GM11168 (cell line): ENCODE measurements around the gene GTF2I.
"Not testable (repeated sequence)": the region's sequence is repeated elsewhere in the genome, so short reads cannot be mapped to it uniquely, and the experiment has no call there.

Experiments
- in situ Hi-C: fragments of 300-500 bp; cut with MboI; formaldehyde crosslinking; loops from one replicate; pipeline ENCODE4 v1.12.0; 2022; ENCODE audit warnings: low sequenced_read_pairs; ENCODE audit not compliant: unreplicated experiment

GTF2I gene

DNA sequence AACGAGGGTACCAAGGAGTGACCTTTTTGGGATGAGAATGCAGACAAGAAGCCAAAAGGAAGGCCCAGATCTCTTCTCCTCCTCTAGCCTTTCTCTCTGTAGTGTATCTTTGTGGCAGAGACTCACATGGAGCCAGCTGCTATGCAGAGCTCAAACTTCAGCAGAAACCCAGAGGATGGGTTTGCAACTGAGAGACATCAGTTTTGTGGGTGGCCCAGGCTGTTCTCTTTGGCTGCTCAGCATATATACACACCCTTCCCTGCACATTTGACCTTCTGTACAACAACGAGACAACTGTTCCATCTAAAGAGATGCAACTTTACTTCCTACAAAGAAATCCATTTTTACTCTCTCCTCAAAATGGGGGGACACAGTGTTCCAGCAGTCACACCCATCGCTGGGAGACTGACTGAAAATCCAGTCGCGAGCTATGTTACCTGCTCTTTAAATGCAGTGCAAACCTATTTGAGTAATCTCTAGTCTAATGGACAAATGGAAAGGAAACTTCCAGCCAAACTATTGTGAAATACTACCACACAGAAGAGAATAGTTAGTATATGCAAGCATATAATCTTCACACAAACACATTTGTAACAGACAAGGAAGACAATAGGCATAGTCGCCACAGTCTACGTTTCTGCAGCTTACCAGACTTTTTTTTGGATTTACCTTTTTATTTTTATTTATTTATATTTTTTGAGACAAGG, 51.2 kb downstream of the GTF2I start:
- in situ Hi-C loops = loop anchor here (25.0 kb wide), 3 partner anchors 154 to 1521 kb away; partner anchors contain the start of gene GTF2IRD2

DNA sequence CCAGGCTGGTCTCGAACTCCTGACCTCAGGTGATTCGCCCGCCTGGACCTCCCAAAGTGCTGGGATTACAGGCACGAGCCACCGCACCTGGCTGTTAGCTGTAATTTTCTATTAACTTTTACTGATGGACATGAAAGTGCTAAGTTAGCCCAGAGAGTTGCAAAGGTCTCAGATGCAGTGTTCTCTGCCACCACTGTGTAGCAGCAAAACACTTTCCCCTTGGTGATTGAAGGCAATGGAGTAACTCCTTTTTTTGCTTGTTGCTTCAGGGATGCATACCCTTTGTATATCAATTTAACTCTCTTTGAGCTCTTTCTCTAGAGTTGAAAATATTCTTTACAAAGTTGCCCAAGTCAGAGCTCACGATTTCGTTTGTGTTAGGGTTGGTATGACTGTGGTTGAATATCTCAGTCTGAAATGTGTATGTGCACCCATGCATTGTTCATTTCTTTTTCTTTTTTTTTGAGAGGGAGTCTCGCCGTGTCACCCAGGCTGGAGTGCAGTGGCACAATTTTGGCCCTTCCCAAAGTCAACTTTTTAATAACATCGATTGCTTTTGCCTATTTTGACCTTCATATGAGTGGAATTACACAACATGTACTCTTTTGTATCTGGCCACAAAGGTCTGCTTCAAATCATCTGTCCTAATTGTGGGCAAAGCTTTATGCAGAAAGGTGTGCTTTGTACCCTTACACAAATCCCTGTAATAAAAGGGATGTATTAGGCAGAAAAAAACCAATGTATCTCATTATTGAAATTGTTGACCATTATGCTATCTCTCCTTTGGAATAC, 52.6 kb downstream of the GTF2I start:
- in situ Hi-C loops = loop anchor here (25.0 kb wide), 3 partner anchors 152 to 1523 kb away; partner anchors contain the start of gene GTF2IRD2

GRCh38 chr7:74713567-74713966, 56.0 kb downstream of the GTF2I start:
- in situ Hi-C loops = loop anchor here (25.0 kb wide), 3 partner anchors 149 to 1526 kb away; partner anchors contain the start of gene GTF2IRD2

GRCh38 chr7:74717889-74718288, 60.4 kb downstream of the GTF2I start:
- in situ Hi-C loops = loop anchor here (25.0 kb wide), 3 partner anchors 144 to 1531 kb away; partner anchors contain the start of gene GTF2IRD2

GRCh38 chr7:74718336-74718735, 60.8 kb downstream of the GTF2I start:
- in situ Hi-C loops = loop anchor here (25.0 kb wide), 3 partner anchors 144 to 1531 kb away; partner anchors contain the start of gene GTF2IRD2

DNA sequence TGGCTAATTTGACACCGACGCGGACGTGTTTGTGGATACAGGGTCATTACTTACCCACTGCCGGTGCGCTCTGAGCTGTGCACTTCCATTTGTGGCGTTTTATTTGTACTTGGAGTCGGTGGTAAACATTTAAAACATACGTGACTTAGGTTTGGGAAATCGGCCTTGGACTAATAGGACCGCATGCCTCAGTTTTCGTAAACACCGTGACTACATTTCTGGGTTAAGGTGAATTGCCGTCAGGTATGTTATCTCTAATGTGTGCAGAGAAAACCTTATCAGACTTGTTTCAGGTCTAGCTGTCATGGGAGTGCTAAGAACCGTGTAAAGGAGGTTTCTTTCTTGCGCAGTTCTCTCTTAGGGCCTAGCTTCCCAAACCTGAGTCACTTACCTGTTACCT, 64.6 kb downstream of the GTF2I start:
- in situ Hi-C loops = loop anchor here (25.0 kb wide), 3 partner anchors 140 to 1535 kb away; partner anchors contain the start of gene GTF2IRD2

DNA sequence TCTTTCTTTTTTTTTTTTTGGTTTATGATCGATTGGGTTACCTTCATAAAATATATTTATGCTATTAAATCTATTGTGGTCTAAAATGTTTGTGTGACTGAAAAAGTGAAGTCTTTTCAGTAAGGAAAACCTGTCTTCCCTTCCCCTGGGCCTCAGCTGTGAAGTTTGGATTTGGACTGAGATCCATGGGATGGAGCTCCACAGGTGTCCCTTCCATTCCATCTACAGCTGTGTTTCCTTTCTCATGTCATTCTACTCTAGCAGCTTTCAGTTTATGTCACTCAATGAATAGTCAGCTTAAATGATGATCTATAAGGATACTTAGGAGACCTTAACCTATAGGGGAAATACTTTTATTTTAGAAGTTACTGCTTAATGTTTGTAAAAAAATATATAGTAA, 68.3 kb downstream of the GTF2I start:
- in situ Hi-C loops = no loop called here

- in situ Hi-C loops = no loop called here
Measured at GRCh38 chr7:74726309-74727101, 69.0 kb downstream of the GTF2I start.

DNA sequence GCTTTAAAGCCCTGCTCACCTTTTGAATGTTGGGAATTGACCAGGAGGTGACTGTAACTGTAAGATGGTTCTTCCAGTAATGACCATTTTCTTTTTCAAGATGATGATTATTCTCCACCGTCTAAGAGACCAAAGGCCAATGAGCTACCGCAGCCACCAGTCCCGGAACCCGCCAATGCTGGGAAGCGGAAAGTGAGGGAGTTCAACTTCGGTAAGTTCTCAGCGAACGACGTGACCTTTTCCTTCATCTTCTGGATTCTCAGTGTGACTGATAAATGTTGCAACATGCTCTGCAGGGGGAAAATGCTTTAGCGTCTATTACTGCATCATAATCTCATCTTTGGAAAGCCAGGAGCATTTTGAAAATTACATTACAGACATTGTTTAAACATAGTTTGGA, 71.2 kb downstream of the GTF2I start:
- in situ Hi-C loops = not testable (repeated sequence)

GRCh38 chr7:74730186-74730585, 72.7 kb downstream of the GTF2I start:
- in situ Hi-C loops = not testable (repeated sequence)

- in situ Hi-C loops = not testable (repeated sequence)
Measured at GRCh38 chr7:74739974-74740703, 82.6 kb downstream of the GTF2I start.

GRCh38 chr7:74743936-74744557, 86.5 kb downstream of the GTF2I start:
- in situ Hi-C loops = not testable (repeated sequence)

DNA sequence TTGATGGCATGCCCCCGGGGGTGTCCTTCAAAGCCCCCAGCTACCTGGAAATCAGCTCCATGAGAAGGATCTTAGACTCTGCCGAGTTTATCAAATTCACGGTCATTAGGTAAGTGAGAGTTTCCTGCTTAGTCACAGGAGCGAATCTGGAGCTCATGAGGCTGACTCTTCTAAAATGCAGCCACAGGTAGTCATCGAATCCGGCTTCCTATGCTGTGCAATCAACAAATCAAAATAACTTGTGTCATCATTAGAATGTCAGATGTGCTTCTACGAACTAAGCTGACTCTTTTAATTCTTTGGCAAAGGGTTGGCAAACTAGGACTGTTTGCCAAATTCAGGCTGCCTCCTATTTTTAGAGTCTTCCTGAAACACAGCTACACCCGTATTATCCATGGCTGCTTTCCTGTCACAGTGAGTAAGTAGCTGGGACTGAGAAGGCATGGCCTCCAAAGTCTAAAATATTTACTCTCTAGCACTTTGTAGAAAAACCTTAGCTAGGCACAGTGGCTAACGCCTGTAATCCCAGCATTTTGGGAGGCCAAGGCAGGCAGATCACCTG, 96.5 kb downstream of the GTF2I start:
- in situ Hi-C loops = not testable (repeated sequence)

DNA sequence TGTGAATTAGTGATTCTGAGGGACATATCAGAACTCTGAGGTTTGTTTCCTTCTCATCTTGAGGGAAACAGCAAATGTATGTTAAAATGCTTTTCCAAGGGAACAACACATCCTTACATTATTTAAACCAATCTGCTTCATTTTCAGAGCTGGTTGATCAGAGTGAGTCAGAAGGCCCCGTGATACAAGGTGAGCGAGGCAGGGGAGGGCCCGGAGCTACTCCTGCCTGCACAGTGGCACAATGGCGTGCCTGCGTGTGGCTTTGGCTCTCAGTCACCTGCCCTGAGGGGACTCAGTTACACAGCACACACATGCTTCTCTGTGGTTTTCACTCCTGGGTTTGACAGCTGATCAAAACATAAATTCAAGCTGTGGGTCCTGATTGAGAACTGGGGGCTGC, 99.2 kb downstream of the GTF2I start:
- in situ Hi-C loops = not testable (repeated sequence)

GRCh38 chr7:74758268-74758667, 100.8 kb downstream of the GTF2I start:
- in situ Hi-C loops = not testable (repeated sequence)

DNA sequence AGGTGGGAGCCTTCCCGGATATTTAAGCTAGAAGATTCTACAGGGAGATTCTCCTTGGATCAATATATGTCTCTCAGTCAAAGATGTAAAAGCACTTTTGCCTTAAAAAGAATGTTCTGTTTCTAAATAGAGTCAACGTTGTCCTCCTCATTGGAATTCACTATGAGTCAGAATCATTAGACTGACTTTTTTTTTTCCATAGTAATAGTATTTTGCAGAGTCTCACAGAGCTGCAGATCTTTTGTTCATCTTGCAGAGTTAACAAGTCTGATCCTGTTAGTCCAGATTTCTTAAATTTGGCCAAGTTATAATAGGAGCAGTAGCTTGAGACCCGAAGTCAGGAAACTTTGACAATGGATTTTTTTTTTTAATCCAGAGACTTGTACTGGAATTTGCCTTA, 101.5 kb downstream of the GTF2I start:
- in situ Hi-C loops = not testable (repeated sequence)

DNA sequence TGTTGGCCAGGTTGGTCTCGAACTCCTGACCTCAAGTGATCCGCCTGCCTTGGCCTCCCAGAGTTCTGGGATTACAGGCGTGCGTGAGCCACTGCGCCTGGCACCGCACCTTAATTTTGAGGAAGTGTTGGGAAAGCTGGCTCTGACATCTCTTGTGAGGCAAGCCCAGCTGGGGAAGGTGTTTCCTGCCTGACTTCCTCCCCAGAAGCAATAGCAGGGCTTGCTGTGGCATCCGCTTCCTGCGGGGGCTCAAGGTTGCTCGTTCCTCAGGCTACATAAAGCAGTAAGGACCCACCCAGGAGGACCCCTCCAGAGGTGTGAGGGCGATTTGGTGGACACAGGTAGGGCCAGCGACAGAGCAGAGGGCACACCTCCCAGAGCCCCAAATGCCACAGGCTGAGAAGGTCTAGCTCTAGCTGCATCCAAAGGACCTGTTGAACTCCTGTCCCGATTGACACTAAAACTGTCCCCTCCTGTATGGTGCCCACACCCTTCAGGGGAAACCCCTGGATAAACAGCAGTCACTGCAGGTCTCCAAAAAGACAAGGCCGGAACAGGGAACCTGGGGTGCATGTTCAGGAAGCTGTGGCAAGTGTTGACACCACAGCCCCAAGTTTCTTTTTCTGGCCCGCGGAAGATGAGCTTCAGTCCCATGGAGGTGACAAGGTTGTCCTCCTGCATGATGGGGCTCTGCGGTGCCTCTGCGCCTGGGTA, 107.8 kb downstream of the GTF2I start:
- in situ Hi-C loops = not testable (repeated sequence)

DNA sequence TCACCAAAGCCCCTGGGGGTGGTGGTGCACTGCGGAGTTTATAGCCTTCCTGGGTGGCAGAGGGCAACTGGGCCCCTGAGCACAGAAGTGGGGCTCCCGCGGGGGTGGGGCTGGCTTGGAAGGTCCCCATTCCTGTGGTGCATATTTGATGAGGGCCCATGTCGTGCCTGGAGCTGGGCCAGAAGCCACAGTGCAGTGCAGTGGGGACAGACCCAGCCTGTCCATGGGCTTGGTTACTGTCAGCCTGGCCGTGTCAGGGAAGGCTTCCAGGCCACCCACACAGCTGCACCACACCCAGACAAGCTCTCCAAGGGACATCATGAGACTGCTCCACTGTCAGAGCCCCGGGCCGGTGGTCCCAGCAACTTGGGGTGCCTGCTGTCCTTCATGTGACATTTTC, 109.0 kb downstream of the GTF2I start:
- in situ Hi-C loops = not testable (repeated sequence)
